ENCODE measurements around the gene IDI2.

GRCh38 chr10:971150-971542 lies 54.5 kb downstream of the IDI2 start:
- TF ChIP-seq CTCF (IDR thresholded peaks at IDR 0.05; ENCODE audit: insufficient read depth, low read length) (no peak), GABPA (IDR thresholded peaks at IDR 0.05; ENCODE audit: low read depth) (no peak), SPI1 (IDR thresholded peaks at IDR 0.05; ENCODE audit: borderline replicate concordance, low read depth) (peak; percentile 28; the same call in 1 of the 2 replicates), POLR2AphosphoS5 (IDR thresholded peaks at IDR 0.05; ENCODE audit: low read depth) (no peak), REST (IDR thresholded peaks at IDR 0.05; ENCODE audit: insufficient replicate concordance, low read depth) (no peak)
